ENCODE measurements around the gene VCL. TPM values are rescaled to one million over a fixed set of nuclear protein-coding genes. Genes with fewer than 3 reads are reported as not detected.
A peak's percentile ranks its signal among the peaks of the same experiment; 100 is the strongest.

Gene VCL
- total and polyA plus RNA-seq, 9 of the 15 experiments (the other 6 are each of a cell fraction or from before 2014, with no cell fraction given) = 29.8 to 186 (median 76.4) TPM

DNA sequence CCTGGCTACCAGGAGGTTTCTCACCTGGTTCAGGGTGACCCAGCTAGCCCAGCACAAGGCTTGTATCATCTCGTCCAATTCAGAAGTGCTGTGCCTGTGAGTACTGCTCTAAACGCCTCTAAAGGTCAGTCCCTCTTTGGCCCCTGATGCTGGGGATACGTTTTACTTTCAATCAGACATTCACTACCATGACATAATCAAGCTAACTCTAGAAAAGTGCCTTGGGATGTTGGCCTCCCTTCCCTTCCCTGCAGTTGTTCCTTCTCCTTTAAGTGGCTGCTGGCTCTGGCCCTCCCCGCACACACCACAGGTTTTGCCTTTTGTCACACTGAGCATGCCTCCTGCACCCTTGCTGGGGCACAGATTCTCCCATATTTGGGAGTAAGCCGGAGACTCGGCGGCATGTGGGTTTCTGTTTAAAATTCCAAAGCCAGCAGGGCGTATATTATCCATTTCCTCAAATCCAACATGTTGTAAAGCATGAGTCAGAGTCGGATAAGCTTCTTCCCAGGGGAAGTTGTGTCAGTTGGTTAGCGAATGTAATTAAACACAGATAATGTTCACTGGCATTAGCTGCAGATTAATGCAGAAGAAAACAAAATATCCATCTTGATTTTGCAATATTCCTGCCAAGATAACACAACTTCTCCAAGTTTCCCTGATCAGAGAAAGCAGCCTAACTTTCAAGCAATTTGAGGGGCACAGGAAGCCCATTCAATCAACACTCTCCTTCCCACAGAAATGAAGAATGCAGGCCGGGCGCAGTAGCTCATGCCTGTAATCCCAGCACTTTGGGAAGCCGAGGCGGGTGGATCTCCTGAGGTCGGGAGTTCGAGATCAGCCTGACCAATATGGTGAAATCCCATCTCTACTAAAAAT, 31.8 kb upstream of the VCL start (continued):
- TF ChIP-seq MED1 (CRISPR knock-in tag; IDR thresholded peaks at IDR 0.05; ENCODE audit: borderline replicate concordance) (no peak), SIN3B (IDR thresholded peaks at IDR 0.05; ENCODE audit: low read depth) (no peak), ZNF764 (CRISPR knock-in tag; IDR thresholded peaks at IDR 0.05; ENCODE audit: low read depth) (no peak), SP1 (CRISPR knock-in tag; IDR thresholded peaks at IDR 0.05) (no peak), ZSCAN29 (IDR thresholded peaks at IDR 0.05) (no peak), CBX5 (IDR thresholded peaks at IDR 0.05; ENCODE audit: borderline replicate concordance, low read depth) (no peak), HSF4 (CRISPR knock-in tag; IDR thresholded peaks at IDR 0.05; ENCODE audit: borderline replicate concordance) (no peak), GABPB1 (CRISPR knock-in tag; IDR thresholded peaks at IDR 0.05) (no peak), MEIS2 (IDR thresholded peaks at IDR 0.05; ENCODE audit: partially characterized antibody) (no peak), NCOA6 (IDR thresholded peaks at IDR 0.05) (no peak), SLC30A9 (CRISPR knock-in tag; IDR thresholded peaks at IDR 0.05) (no peak), CHD1 (IDR thresholded peaks at IDR 0.05; ENCODE audit: low read length) (no peak), FOXJ3 (CRISPR knock-in tag; IDR thresholded peaks at IDR 0.05) (no peak), ZNF696 (CRISPR knock-in tag; conservative IDR thresholded peaks at IDR 0.05) (no peak), ETV1 (tag; conservative IDR thresholded peaks at IDR 0.05; ENCODE audit: low read depth) (0 out of 2 replicates have a peak, but pooled peaks have one; percentile 11), IFI16 (CRISPR knock-in tag; IDR thresholded peaks at IDR 0.05) (no peak), ZNF165 (CRISPR knock-in tag; IDR thresholded peaks at IDR 0.05; ENCODE audit: borderline replicate concordance) (no peak)
- TF ChIP-seq, protein P1, sequence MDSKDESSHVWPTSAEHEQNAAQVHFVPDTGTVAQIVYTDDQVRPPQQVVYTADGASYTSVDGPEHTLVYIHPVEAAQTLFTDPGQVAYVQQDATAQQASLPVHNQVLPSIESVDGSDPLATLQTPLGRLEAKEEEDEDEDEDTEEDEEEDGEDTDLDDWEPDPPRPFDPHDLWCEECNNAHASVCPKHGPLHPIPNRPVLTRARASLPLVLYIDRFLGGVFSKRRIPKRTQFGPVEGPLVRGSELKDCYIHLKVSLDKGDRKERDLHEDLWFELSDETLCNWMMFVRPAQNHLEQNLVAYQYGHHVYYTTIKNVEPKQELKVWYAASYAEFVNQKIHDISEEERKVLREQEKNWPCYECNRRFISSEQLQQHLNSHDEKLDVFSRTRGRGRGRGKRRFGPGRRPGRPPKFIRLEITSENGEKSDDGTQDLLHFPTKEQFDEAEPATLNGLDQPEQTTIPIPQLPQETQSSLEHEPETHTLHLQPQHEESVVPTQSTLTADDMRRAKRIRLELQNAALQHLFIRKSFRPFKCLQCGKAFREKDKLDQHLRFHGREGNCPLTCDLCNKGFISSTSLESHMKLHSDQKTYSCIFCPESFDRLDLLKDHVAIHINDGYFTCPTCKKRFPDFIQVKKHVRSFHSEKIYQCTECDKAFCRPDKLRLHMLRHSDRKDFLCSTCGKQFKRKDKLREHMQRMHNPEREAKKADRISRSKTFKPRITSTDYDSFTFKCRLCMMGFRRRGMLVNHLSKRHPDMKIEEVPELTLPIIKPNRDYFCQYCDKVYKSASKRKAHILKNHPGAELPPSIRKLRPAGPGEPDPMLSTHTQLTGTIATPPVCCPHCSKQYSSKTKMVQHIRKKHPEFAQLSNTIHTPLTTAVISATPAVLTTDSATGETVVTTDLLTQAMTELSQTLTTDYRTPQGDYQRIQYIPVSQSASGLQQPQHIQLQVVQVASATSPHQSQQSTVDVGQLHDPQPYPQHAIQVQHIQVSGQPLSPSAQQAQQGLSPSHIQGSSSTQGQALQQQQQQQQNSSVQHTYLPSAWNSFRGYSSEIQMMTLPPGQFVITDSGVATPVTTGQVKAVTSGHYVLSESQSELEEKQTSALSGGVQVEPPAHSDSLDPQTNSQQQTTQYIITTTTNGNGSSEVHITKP (IDR thresholded peaks at IDR 0.05; ENCODE audit: partially characterized antibody) = no peak
- TF ChIP-seq, protein P2, sequence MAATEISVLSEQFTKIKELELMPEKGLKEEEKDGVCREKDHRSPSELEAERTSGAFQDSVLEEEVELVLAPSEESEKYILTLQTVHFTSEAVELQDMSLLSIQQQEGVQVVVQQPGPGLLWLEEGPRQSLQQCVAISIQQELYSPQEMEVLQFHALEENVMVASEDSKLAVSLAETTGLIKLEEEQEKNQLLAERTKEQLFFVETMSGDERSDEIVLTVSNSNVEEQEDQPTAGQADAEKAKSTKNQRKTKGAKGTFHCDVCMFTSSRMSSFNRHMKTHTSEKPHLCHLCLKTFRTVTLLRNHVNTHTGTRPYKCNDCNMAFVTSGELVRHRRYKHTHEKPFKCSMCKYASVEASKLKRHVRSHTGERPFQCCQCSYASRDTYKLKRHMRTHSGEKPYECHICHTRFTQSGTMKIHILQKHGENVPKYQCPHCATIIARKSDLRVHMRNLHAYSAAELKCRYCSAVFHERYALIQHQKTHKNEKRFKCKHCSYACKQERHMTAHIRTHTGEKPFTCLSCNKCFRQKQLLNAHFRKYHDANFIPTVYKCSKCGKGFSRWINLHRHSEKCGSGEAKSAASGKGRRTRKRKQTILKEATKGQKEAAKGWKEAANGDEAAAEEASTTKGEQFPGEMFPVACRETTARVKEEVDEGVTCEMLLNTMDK (IDR thresholded peaks at IDR 0.05; ENCODE audit: borderline replicate concordance, insufficient read depth, low read depth, low read length, poor library complexity, severe bottlenecking) = no peak
- TF ChIP-seq, protein P3, sequence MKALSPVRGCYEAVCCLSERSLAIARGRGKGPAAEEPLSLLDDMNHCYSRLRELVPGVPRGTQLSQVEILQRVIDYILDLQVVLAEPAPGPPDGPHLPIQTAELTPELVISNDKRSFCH (CRISPR knock-in tag; IDR thresholded peaks at IDR 0.05) = no peak
- TF ChIP-seq, protein P3 (tag; IDR thresholded peaks at IDR 0.05) = 0 out of 2 replicates have a peak, but pooled peaks have one; percentile 26

Data from K562 (cell line).